WTC11 (cell line): ENCODE data around the gene ELMO3. TPM values are rescaled to one million over a fixed set of nuclear protein-coding genes. Genes with fewer than 3 reads are reported as not detected.

ENCODE experiments used
- ATAC-seq: fragments of 200-7000 bp; cut with Tn5 transposase; 2 replicates; pipeline ENCODE4 v1.10.0; 2021; ENCODE audit warnings: mild to moderate bottlenecking, moderate library complexity
- Bru-seq: library from RNA; stranded (reverse); fragments of 400-500 nt; gene quantifications from one replicate; lab custom pipeline; 2021; lab: Mats Ljungman, UMichigan
- CTCF ChIA-PET: fragments of 300-600 bp; sonication (Branson Sonifier 250); formaldehyde crosslinking; loops from one replicate; lab custom pipeline; 2021; ENCODE audit warnings: antibody characterized with exemption; lab: Charles Lee
- POLR2A ChIA-PET: fragments of 350-600 bp; sonication (Branson Sonifier 250); formaldehyde crosslinking; loops from one replicate; lab custom pipeline; 2021; ENCODE audit warnings: antibody characterized with exemption; lab: Charles Lee
- DNase-seq: peaks from one replicate; pipeline ENCODE4 v3.0.0; 2021; ENCODE audit warnings: low spot score
- H3K27ac Mint-ChIP-seq: 2 replicates; pipeline ENCODE4 v1.8.0; 2021; ENCODE audit warnings: mixed read lengths
- H3K27me3 Mint-ChIP-seq: 2 replicates; pipeline ENCODE4 v1.8.0; 2021; ENCODE audit warnings: low read depth, mild to moderate bottlenecking, moderate library complexity, mixed read lengths
- H3K36me3 Mint-ChIP-seq: 2 replicates; pipeline ENCODE4 v1.8.0; 2021; ENCODE audit warnings: mixed read lengths
- H3K4me1 Mint-ChIP-seq: 2 replicates; pipeline ENCODE4 v1.8.0; 2022; ENCODE audit warnings: mixed read lengths
- H3K4me3 Mint-ChIP-seq: 2 replicates; pipeline ENCODE4 v1.8.0; 2021; ENCODE audit warnings: mild to moderate bottlenecking, moderate library complexity, mixed read lengths
- H3K9me3 Mint-ChIP-seq: 2 replicates; pipeline ENCODE4 v1.8.0; 2021; ENCODE audit warnings: mixed read lengths
- CREB1 ChIP-seq: sonication (generic); formaldehyde crosslinking; IDR thresholded peaks from 2 replicates; pipeline ENCODE4 v1.8.0; 2023; ENCODE audit warnings: mild to moderate bottlenecking, missing genetic modification reagents
- CREM ChIP-seq: sonication (generic); formaldehyde crosslinking; IDR thresholded peaks from 2 replicates; pipeline ENCODE4 v1.8.1; 2022; ENCODE audit warnings: mild to moderate bottlenecking, missing genetic modification reagents, moderate library complexity
- ELF4 ChIP-seq: sonication (generic); formaldehyde crosslinking; IDR thresholded peaks from 2 replicates; pipeline ENCODE4 v1.8.1; 2022; ENCODE audit warnings: low read depth, mild to moderate bottlenecking, moderate library complexity, missing genetic modification reagents
- ETV6 ChIP-seq: sonication (generic); formaldehyde crosslinking; IDR thresholded peaks from 2 replicates; pipeline ENCODE4 v1.8.1; 2022; ENCODE audit warnings: mild to moderate bottlenecking, missing genetic modification reagents
- FOXP1 ChIP-seq: sonication (generic); formaldehyde crosslinking; IDR thresholded peaks from 2 replicates; pipeline ENCODE4 v1.8.0; 2022; ENCODE audit warnings: missing genetic modification reagents, mild to moderate bottlenecking, moderate library complexity, borderline replicate concordance
- FOXP4 ChIP-seq: sonication (generic); formaldehyde crosslinking; IDR thresholded peaks from 2 replicates; pipeline ENCODE4 v1.8.0; 2022; ENCODE audit warnings: mild to moderate bottlenecking, missing genetic modification reagents
- HMGXB4 ChIP-seq: sonication (generic); formaldehyde crosslinking; IDR thresholded peaks from 2 replicates; pipeline ENCODE4 v1.8.1; 2023; ENCODE audit warnings: mild to moderate bottlenecking, moderate library complexity, missing genetic modification reagents
- IRF1 ChIP-seq: sonication (generic); formaldehyde crosslinking; IDR thresholded peaks from 2 replicates; pipeline ENCODE4 v1.8.0; 2023; ENCODE audit warnings: missing genetic modification reagents
- MAX ChIP-seq: sonication (generic); formaldehyde crosslinking; IDR thresholded peaks from 2 replicates; pipeline ENCODE4 v1.8.0; 2022; ENCODE audit warnings: mild to moderate bottlenecking, missing genetic modification reagents
- MYBL2 ChIP-seq: sonication (generic); formaldehyde crosslinking; IDR thresholded peaks from 2 replicates; pipeline ENCODE4 v1.8.1; 2023; ENCODE audit warnings: mild to moderate bottlenecking, moderate library complexity, missing genetic modification reagents
- PREB ChIP-seq: sonication (generic); formaldehyde crosslinking; IDR thresholded peaks from 2 replicates; pipeline ENCODE4 v1.8.1; 2022; ENCODE audit warnings: mild to moderate bottlenecking, missing genetic modification reagents, moderate library complexity, borderline replicate concordance
- RELA ChIP-seq: sonication (generic); formaldehyde crosslinking; IDR thresholded peaks from 2 replicates; pipeline ENCODE4 v1.8.1; 2022; ENCODE audit warnings: missing genetic modification reagents, mild to moderate bottlenecking, borderline replicate concordance
- TEAD1 ChIP-seq: sonication (generic); formaldehyde crosslinking; IDR thresholded peaks from 2 replicates; pipeline ENCODE4 v1.8.0; 2022; ENCODE audit warnings: mild to moderate bottlenecking, missing genetic modification reagents
- USF2 ChIP-seq: sonication (generic); formaldehyde crosslinking; IDR thresholded peaks from 2 replicates; pipeline ENCODE4 v1.8.1; 2023; ENCODE audit warnings: mild to moderate bottlenecking, missing genetic modification reagents, moderate library complexity
- ZNF281 ChIP-seq: sonication (generic); formaldehyde crosslinking; IDR thresholded peaks from 2 replicates; pipeline ENCODE4 v1.8.0; 2023; ENCODE audit warnings: mild to moderate bottlenecking, missing genetic modification reagents
- ZNF532 ChIP-seq: fragments of 250-450 bp; sonication (Bioruptor Pico); IDR thresholded peaks from 2 replicates; pipeline ENCODE4 v1.9.0; 2021; ENCODE audit warnings: mild to moderate bottlenecking, borderline replicate concordance
- long read RNA-seq, 3 experiments: library from RNA in 1 of 3; library from capped mRNA in 1 of 3; library from polyadenylated mRNA in 1 of 3; unstranded in 2 of 3; stranded (forward) in 1 of 3; transcript quantifications; one replicate each; pipeline ENCODE4 v2.0.0, GENCODE V29; 2021
- total RNA-seq: library from RNA; stranded (reverse); gene quantifications from 3 replicates; pipeline ENCODE4 v1.2.3, GENCODE V29; 2021

The ELMO3 gene
- total RNA-seq (13.6 to 15.6 TPM (median 15.3 TPM) in 3 replicates), Bru-seq, nascent RNA (percentile 43 among the genes with signal in this experiment)
- long read RNA-seq, experiment 1, transcript ELMO3-202 (20 exons, 2,531 nt) = major isoform, 20 of 40 reads
- long read RNA-seq, experiment 1, partial matches to known transcripts = 6 of 40 reads
- long read RNA-seq, experiment 1, other reads (novel, unspliced or antisense) = 14 of 40 reads
- long read RNA-seq, experiment 2, partial matches to known transcripts = 6 of 19 reads
- long read RNA-seq, experiment 2, other reads (novel, unspliced or antisense) = 7 of 19 reads
- long read RNA-seq, experiment 3, partial matches to known transcripts = 0 of 1 reads
- long read RNA-seq, experiment 3, other reads (novel, unspliced or antisense) = 1 of 1 reads

- ATAC-seq = peak; percentile 78
- ChIA-PET CTCF (interaction anchor here (1.0 to 3.9 kb wide), 26 partner anchors 9 to 266 kb away, joined by 3 to 65 read pairs (median 12); partner anchors contain the start of genes B3GNT9, CES3, EXOC3L1 and FBXL8), POLR2A (interaction anchor here (0.7 to 1.0 kb wide), 2 partner anchors 8 to 28 kb away, joined by 3 to 5 read pairs; partner anchors contain the start of gene TMEM208)
- H3K36me3 Mint-ChIP-seq = peaks cover 30% of the 10 kb centered on the region
- H3K4me1 Mint-ChIP-seq = peaks cover 9% of the 10 kb centered on the region
- no peaks in the 10 kb centered on the region for H3K27me3 Mint-ChIP-seq
- peak within 1 kb of the TSS; percentile 85; the same call in 1 of the 2 replicates for H3K27ac Mint-ChIP-seq
- peak; percentile 84 for DNase-seq
- H3K4me3 Mint-ChIP-seq = peak within 1 kb of the TSS; percentile 83
- H3K9me3 Mint-ChIP-seq = no peaks in the 10 kb centered on the region
- no peak for TF ChIP-seq ELF4 (CRISPR knock-in tag)
- no peak for TF ChIP-seq ETV6 (CRISPR knock-in tag)
- TF ChIP-seq ZNF281 = 0 out of 2 replicates have a peak, but pooled peaks have one; percentile 72
- 0 out of 2 replicates have a peak, but pooled peaks have one; percentile 40 for TF ChIP-seq TEAD1 (CRISPR knock-in tag)
- peak; percentile 23; the same call in 1 of the 2 replicates for TF ChIP-seq IRF1 (CRISPR knock-in tag)
- TF ChIP-seq MAX (CRISPR knock-in tag) = peak; percentile 85
- no peak for TF ChIP-seq PREB (CRISPR knock-in tag)
- peak; percentile 60; the same call in 1 of the 2 replicates for TF ChIP-seq ZNF532
- TF ChIP-seq MYBL2 = peak; percentile 52; the same call in 1 of the 2 replicates
- TF ChIP-seq HMGXB4 (CRISPR knock-in tag) = peak; percentile 86
- peak; percentile 61; the same call in 1 of the 2 replicates for TF ChIP-seq FOXP1 (CRISPR knock-in tag)
- TF ChIP-seq CREM (CRISPR knock-in tag) = peak; percentile 35; the same call in 1 of the 2 replicates
- TF ChIP-seq FOXP4 (CRISPR knock-in tag) = peak; percentile 81; the same call in 1 of the 2 replicates
- TF ChIP-seq USF2 (CRISPR knock-in tag) = peak; percentile 58
- TF ChIP-seq CREB1 (CRISPR knock-in tag) = 0 out of 2 replicates have a peak, but pooled peaks have one; percentile 47
- TF ChIP-seq RELA = 0 out of 2 replicates have a peak, but pooled peaks have one; percentile 56
Measured at GRCh38 chr16:67199011-67199807, at the start of gene ELMO3. ELMO3 (plus strand) TSS chr16:67199131; CDS start chr16:67199327, 196 bp downstream.
